Astrocyte of the spinal cord (primary cell): ENCODE data around the gene OR56B1.
A peak's percentile ranks its signal among the peaks of the same experiment; 100 is the strongest.

Experiments
- DNase-seq: peaks from one replicate; pipeline ENCODE4 v3.0.0; 2011; ENCODE audit warnings: low read depth, low spot score
- H3K4me3 ChIP-seq: 2 replicates; pipeline ENCODE4 v1.5.1; 2011; ENCODE audit warnings: low read depth, mild to moderate bottlenecking, low read length, moderate library complexity
- CTCF ChIP-seq: IDR thresholded peaks from 2 replicates; pipeline ENCODE4 v1.5.1; 2012; ENCODE audit warnings: low read depth, mild to moderate bottlenecking, low read length, inconsistent platforms
- in situ Hi-C: cut with HindIII; loops from 2 replicates; pipeline ENCODE4 v1.10.0; 2017; ENCODE audit warnings: low sequenced_read_pairs

OR56B1 gene

GRCh38 chr11:5726351-5726750 is 9.9 kb upstream of the OR56B1 start:
- in situ Hi-C loops = no loop called here
- H3K4me3 ChIP-seq = no peak overlapping the region
- TF ChIP-seq CTCF = no peak
- DNase-seq = no peak

- in situ Hi-C loops = no loop called here
- DNase-seq = no peak
- H3K4me3 ChIP-seq = no peak overlapping the region
- no peak for TF ChIP-seq CTCF
These were observed 8.6 kb upstream of the OR56B1 start for GRCh38 chr11:5727691-5728090.

GRCh38 chr11:5737091-5737490 is 843 bp downstream of the OR56B1 start:
- in situ Hi-C loops = no loop called here

GRCh38 chr11:5737670-5738392 is 1.6 kb downstream of the OR56B1 start:
- in situ Hi-C loops = no loop called here
- no peak for DNase-seq
- no peak for TF ChIP-seq CTCF
- no peak overlapping the region for H3K4me3 ChIP-seq

More at GRCh38 chr11:5737091-5737490, 843 bp downstream of the OR56B1 start:
- TF ChIP-seq CTCF = no peak
- H3K4me3 ChIP-seq = no peak overlapping the region
- DNase-seq = peak; percentile 66

GRCh38 chr11:5738431-5738830 is 2.2 kb downstream of the OR56B1 start:
- DNase-seq = no peak
- no peak for TF ChIP-seq CTCF
- no peak overlapping the region for H3K4me3 ChIP-seq
- in situ Hi-C loops = no loop called here

GRCh38 chr11:5746614-5747013 is 10.4 kb downstream of the OR56B1 start:
- no peak for DNase-seq
- in situ Hi-C loops = no loop called here
- H3K4me3 ChIP-seq = no peak overlapping the region
- TF ChIP-seq CTCF = no peak
